HepG2 (cell line): ENCODE results near the gene ZCCHC24. TPM values are rescaled to one million over a fixed set of nuclear protein-coding genes. Genes with fewer than 3 reads are reported as not detected.

Experiments
- ARID2 ChIP-seq: sonication (generic); formaldehyde crosslinking; IDR thresholded peaks from 2 replicates; pipeline ENCODE4 v1.8.1; 2022; ENCODE audit warnings: mild to moderate bottlenecking, missing genetic modification reagents, borderline replicate concordance
- GATAD2A ChIP-seq: IDR thresholded peaks from 2 replicates; pipeline ENCODE4 v1.6.1; 2016
- HDAC1 ChIP-seq: sonication (generic); formaldehyde crosslinking; IDR thresholded peaks from 2 replicates; pipeline ENCODE4 v1.5.1; 2020; ENCODE audit warnings: mild to moderate bottlenecking, missing genetic modification reagents
- ISL2 ChIP-seq: sonication (generic); formaldehyde crosslinking; IDR thresholded peaks from 2 replicates; pipeline ENCODE4 v1.5.0; 2020; ENCODE audit warnings: missing genetic modification reagents
- MAFF ChIP-seq: IDR thresholded peaks from 2 replicates; pipeline ENCODE4 v1.6.1; 2011; ENCODE audit warnings: low read depth, low read length, improper control_type of control experiment
- MAFK ChIP-seq, 2 experiments: IDR thresholded peaks in 1 of 2; conservative IDR thresholded peaks in 1 of 2; 2 replicates each; pipeline ENCODE4 v1.6.1; 2011; ENCODE audit warnings: improper control_type of control experiment in 2 of 2, low read length in 2 of 2
- MLLT10 ChIP-seq: sonication (generic); formaldehyde crosslinking; IDR thresholded peaks from 2 replicates; pipeline ENCODE4 v1.4.0; 2020; ENCODE audit warnings: missing genetic modification reagents
- PRMT3 ChIP-seq: sonication (generic); formaldehyde crosslinking; IDR thresholded peaks from 2 replicates; pipeline ENCODE4 v1.8.1; 2022; ENCODE audit warnings: low read depth, mild to moderate bottlenecking, moderate library complexity, missing genetic modification reagents, borderline replicate concordance
- RNF2 ChIP-seq: fragments of 450-650 bp; conservative IDR thresholded peaks from 2 replicates; pipeline ENCODE4 v1.6.1; 2016; ENCODE audit warnings: low read depth
- RXRA ChIP-seq: sonication (generic); formaldehyde crosslinking; IDR thresholded peaks from 2 replicates; pipeline ENCODE4 v1.5.1; 2020; ENCODE audit warnings: missing genetic modification reagents
- SALL2 ChIP-seq: sonication (generic); formaldehyde crosslinking; IDR thresholded peaks from 2 replicates; pipeline ENCODE4 v1.8.1; 2023; ENCODE audit warnings: mild to moderate bottlenecking, missing genetic modification reagents, inconsistent platforms
- SIN3A ChIP-seq: IDR thresholded peaks from 2 replicates; pipeline ENCODE4 v1.6.1; 2011; ENCODE audit warnings: low read depth, mild to moderate bottlenecking, control low read depth, low read length, borderline replicate concordance
- SMAD1 ChIP-seq: sonication (generic); formaldehyde crosslinking; IDR thresholded peaks from 2 replicates; pipeline ENCODE4 v1.4.0; 2020; ENCODE audit warnings: missing genetic modification reagents, low read depth, mild to moderate bottlenecking, borderline replicate concordance
- SRF ChIP-seq: IDR thresholded peaks from 2 replicates; pipeline ENCODE4 v1.6.1; 2011; ENCODE audit warnings: mild to moderate bottlenecking, low read depth, low read length, moderate library complexity
- U2AF1 ChIP-seq: fragments of 200-400 bp; formaldehyde crosslinking; optimal IDR thresholded peaks from 2 replicates; pipeline ENCODE3; 2017; ENCODE audit warnings: mild to moderate bottlenecking, low read depth, low read length
- XBP1 ChIP-seq: sonication (generic); formaldehyde crosslinking; IDR thresholded peaks from 2 replicates; pipeline ENCODE4 v1.5.0; 2020; ENCODE audit warnings: missing genetic modification reagents
- ZFAT ChIP-seq: sonication (generic); formaldehyde crosslinking; conservative IDR thresholded peaks from 2 replicates; pipeline ENCODE4 v1.8.1; 2023; ENCODE audit warnings: missing genetic modification reagents, inconsistent platforms
- ZIK1 ChIP-seq: sonication (generic); formaldehyde crosslinking; IDR thresholded peaks from 2 replicates; pipeline ENCODE4 v1.5.0; 2020; ENCODE audit warnings: mild to moderate bottlenecking, low read depth, missing genetic modification reagents, borderline replicate concordance
- ZNF251 ChIP-seq: sonication (generic); formaldehyde crosslinking; IDR thresholded peaks from 2 replicates; pipeline ENCODE4 v1.9.0; 2021; ENCODE audit warnings: mild to moderate bottlenecking, missing genetic modification reagents
- ZNF510 ChIP-seq: sonication (generic); formaldehyde crosslinking; IDR thresholded peaks from 2 replicates; pipeline ENCODE4 v1.4.0; 2020; ENCODE audit warnings: low read depth, mild to moderate bottlenecking, missing genetic modification reagents
- ZNF780A ChIP-seq: sonication (generic); formaldehyde crosslinking; IDR thresholded peaks from 2 replicates; pipeline ENCODE4 v1.8.0; 2022; ENCODE audit warnings: mild to moderate bottlenecking, missing genetic modification reagents, moderate library complexity
- polyA plus RNA-seq, 8 experiments: library from polyadenylated mRNA; depleted of rRNA in 3 of 8; stranded (reverse) in 7 of 8; unstranded in 1 of 8; fragments of >200 nt; fragmentation: Illumina TruSeq in 4 of 8; extraction: Trizol in 4 of 8; gene quantifications; 2 replicates each; pipeline versions ENCODE4 v1.2.1 to v1.2.3, GENCODE V29; 2011 to 2016; ENCODE audit warnings: low read depth in 4 of 8, missing spikeins in 1 of 8, mixed read lengths in 1 of 8; ENCODE audit not compliant: insufficient read depth in 1 of 8
- total RNA-seq, 5 experiments: library from RNA; depleted of rRNA; stranded (reverse); fragments of >200 nt; fragmentation: Illumina TruSeq; extraction: Trizol; gene quantifications; 2 replicates each; pipeline ENCODE4 v1.2.3, GENCODE V29; 2016; ENCODE audit warnings: low read depth in 1 of 5
- TF ChIP-seq, protein P1 (sequence below): sonication (generic); formaldehyde crosslinking; conservative IDR thresholded peaks from 2 replicates; pipeline ENCODE4 v1.4.0; 2020; ENCODE audit warnings: missing genetic modification reagents
- TF ChIP-seq, protein P2 (sequence below): sonication (generic); formaldehyde crosslinking; IDR thresholded peaks from 2 replicates; pipeline ENCODE4 v1.8.0; 2022; ENCODE audit warnings: mild to moderate bottlenecking, missing genetic modification reagents, moderate library complexity
- TF ChIP-seq, protein P3 (sequence below): sonication (generic); formaldehyde crosslinking; IDR thresholded peaks from 2 replicates; pipeline ENCODE4 v1.4.0; 2020; ENCODE audit warnings: missing genetic modification reagents, borderline replicate concordance
- TF ChIP-seq, protein P4 (sequence below): sonication (generic); formaldehyde crosslinking; IDR thresholded peaks from 2 replicates; pipeline ENCODE4 v1.8.1; 2023; ENCODE audit warnings: mild to moderate bottlenecking, missing genetic modification reagents, borderline replicate concordance
- TF ChIP-seq, protein P5 (sequence below): sonication (generic); formaldehyde crosslinking; IDR thresholded peaks from 2 replicates; pipeline ENCODE4 v1.5.1; 2020; ENCODE audit warnings: mild to moderate bottlenecking, missing genetic modification reagents, moderate library complexity

The ZCCHC24 gene
- total and polyA plus RNA-seq, 2 of the 13 experiments (the other 11 are each of a cell fraction or from before 2014, with no cell fraction given): 3.1 to 7.9 TPM

DNA sequence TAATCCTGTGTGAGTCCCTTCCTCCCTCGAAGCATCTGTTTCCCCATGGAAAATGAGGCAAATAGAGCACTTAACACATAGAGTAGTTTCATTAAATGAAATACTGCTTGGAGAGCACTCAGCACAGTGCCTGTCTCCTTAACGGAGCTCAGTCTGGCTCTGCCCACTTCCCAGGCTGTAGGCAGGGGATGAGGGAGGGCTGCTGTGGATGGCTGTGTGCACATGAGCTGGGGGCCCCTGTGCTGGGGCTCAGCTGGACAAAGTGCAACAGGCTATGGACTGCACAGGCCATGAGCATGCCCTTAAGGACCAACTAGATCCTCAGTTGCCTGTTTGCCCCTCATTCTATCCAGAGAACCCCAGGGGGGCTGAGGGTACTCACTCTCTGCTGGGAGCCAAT lies 14.5 kb downstream of the ZCCHC24 start (continued):
- TF ChIP-seq, protein P1, sequence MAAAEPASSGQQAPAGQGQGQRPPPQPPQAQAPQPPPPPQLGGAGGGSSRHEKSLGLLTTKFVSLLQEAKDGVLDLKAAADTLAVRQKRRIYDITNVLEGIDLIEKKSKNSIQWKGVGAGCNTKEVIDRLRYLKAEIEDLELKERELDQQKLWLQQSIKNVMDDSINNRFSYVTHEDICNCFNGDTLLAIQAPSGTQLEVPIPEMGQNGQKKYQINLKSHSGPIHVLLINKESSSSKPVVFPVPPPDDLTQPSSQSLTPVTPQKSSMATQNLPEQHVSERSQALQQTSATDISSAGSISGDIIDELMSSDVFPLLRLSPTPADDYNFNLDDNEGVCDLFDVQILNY (CRISPR knock-in tag): no peak
- TF ChIP-seq ZNF780A (no peak), PRMT3 (CRISPR knock-in tag) (no peak), ZNF510 (CRISPR knock-in tag) (no peak), GATAD2A (CRISPR knock-in tag) (0 out of 2 replicates have a peak, but pooled peaks have one; percentile 46), RXRA (CRISPR knock-in tag) (no peak), SALL2 (CRISPR knock-in tag) (no peak), MLLT10 (no peak), ZIK1 (no peak), SIN3A (no peak), XBP1 (CRISPR knock-in tag) (no peak), MAFK (conservative IDR thresholded peaks at IDR 0.05 in 1 of 2, IDR thresholded peaks at IDR 0.05 in 1 of 2; ENCODE audit: low read length in 2 of 2) (no peak), ISL2 (no peak), U2AF1 (no peak), ZFAT (no peak), ARID2 (no peak), HDAC1 (CRISPR knock-in tag) (peak; percentile 59; the same call in 1 of the 2 replicates), SMAD1 (CRISPR knock-in tag) (no peak), ZNF251 (CRISPR knock-in tag) (no peak), SRF (no peak), RNF2 (no peak), MAFF (no peak)
- TF ChIP-seq, protein P2, sequence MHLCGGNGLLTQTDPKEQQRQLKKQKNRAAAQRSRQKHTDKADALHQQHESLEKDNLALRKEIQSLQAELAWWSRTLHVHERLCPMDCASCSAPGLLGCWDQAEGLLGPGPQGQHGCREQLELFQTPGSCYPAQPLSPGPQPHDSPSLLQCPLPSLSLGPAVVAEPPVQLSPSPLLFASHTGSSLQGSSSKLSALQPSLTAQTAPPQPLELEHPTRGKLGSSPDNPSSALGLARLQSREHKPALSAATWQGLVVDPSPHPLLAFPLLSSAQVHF (CRISPR knock-in tag): no peak
- TF ChIP-seq, protein P3, sequence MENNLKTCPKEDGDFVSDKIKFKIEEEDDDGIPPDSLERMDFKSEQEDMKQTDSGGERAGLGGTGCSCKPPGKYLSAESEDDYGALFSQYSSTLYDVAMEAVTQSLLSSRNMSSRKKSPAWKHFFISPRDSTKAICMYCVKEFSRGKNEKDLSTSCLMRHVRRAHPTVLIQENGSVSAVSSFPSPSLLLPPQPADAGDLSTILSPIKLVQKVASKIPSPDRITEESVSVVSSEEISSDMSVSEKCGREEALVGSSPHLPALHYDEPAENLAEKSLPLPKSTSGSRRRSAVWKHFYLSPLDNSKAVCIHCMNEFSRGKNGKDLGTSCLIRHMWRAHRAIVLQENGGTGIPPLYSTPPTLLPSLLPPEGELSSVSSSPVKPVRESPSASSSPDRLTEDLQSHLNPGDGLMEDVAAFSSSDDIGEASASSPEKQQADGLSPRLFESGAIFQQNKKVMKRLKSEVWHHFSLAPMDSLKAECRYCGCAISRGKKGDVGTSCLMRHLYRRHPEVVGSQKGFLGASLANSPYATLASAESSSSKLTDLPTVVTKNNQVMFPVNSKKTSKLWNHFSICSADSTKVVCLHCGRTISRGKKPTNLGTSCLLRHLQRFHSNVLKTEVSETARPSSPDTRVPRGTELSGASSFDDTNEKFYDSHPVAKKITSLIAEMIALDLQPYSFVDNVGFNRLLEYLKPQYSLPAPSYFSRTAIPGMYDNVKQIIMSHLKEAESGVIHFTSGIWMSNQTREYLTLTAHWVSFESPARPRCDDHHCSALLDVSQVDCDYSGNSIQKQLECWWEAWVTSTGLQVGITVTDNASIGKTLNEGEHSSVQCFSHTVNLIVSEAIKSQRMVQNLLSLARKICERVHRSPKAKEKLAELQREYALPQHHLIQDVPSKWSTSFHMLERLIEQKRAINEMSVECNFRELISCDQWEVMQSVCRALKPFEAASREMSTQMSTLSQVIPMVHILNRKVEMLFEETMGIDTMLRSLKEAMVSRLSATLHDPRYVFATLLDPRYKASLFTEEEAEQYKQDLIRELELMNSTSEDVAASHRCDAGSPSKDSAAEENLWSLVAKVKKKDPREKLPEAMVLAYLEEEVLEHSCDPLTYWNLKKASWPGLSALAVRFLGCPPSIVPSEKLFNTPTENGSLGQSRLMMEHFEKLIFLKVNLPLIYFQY (CRISPR knock-in tag): no peak
- TF ChIP-seq, protein P4, sequence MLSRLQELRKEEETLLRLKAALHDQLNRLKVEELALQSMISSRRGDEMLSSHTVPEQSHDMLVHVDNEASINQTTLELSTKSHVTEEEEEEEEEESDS (CRISPR knock-in tag): no peak
- TF ChIP-seq, protein P5, sequence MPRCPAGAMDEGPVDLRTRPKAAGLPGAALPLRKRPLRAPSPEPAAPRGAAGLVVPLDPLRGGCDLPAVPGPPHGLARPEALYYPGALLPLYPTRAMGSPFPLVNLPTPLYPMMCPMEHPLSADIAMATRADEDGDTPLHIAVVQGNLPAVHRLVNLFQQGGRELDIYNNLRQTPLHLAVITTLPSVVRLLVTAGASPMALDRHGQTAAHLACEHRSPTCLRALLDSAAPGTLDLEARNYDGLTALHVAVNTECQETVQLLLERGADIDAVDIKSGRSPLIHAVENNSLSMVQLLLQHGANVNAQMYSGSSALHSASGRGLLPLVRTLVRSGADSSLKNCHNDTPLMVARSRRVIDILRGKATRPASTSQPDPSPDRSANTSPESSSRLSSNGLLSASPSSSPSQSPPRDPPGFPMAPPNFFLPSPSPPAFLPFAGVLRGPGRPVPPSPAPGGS (CRISPR knock-in tag): no peak
